SK-N-SH treated with all-trans-retinoic acid at 6 μM for 48 hours (cell line): ENCODE results near the gene LRMDA.

Experiments used
- ATAC-seq: fragments of 200-7000 bp; cut with Tn5 transposase; 3 replicates; pipeline ENCODE4 v1.9.1; 2020; ENCODE audit warnings: mild to moderate bottlenecking, moderate library complexity
- ARNTL ChIP-seq: fragments of 450-650 bp; formaldehyde crosslinking; IDR thresholded peaks from 2 replicates; pipeline ENCODE4 v1.5.0; 2020; ENCODE audit warnings: low read depth, mild to moderate bottlenecking, moderate library complexity, borderline replicate concordance
- BACH2 ChIP-seq: fragments of 250-450 bp; sonication (Bioruptor Pico); IDR thresholded peaks from 2 replicates; pipeline ENCODE4 v1.9.0; 2021; ENCODE audit warnings: mild to moderate bottlenecking, borderline replicate concordance
- CSDC2 ChIP-seq: fragments of 250-450 bp; sonication (Bioruptor Pico); IDR thresholded peaks from 2 replicates; pipeline ENCODE4 v1.5.0; 2020; ENCODE audit warnings: mild to moderate bottlenecking, moderate library complexity
- CSRNP3 ChIP-seq: fragments of 250-450 bp; sonication (Bioruptor Pico); IDR thresholded peaks from 2 replicates; pipeline ENCODE4 v1.5.1; 2021; ENCODE audit warnings: mild to moderate bottlenecking, moderate library complexity
- GLIS3 ChIP-seq: fragments of 250-450 bp; sonication (Bioruptor Pico); IDR thresholded peaks from 2 replicates; pipeline ENCODE4 v1.5.0; 2020; ENCODE audit warnings: mild to moderate bottlenecking, moderate library complexity
- PATZ1 ChIP-seq: fragments of 250-450 bp; sonication (Bioruptor Pico); IDR thresholded peaks from 2 replicates; pipeline ENCODE4 v1.8.0; 2020; ENCODE audit warnings: mild to moderate bottlenecking, moderate library complexity, borderline replicate concordance
- RARB ChIP-seq: fragments of 250-450 bp; sonication (Bioruptor Pico); IDR thresholded peaks from 2 replicates; pipeline ENCODE4 v1.8.0; 2021; ENCODE audit warnings: mild to moderate bottlenecking, moderate library complexity
- SNAI2 ChIP-seq: fragments of 250-450 bp; sonication (Bioruptor Pico); IDR thresholded peaks from 2 replicates; pipeline ENCODE4 v1.5.0; 2020; ENCODE audit warnings: mild to moderate bottlenecking, moderate library complexity
- TOX ChIP-seq: fragments of 250-450 bp; sonication (Bioruptor Pico); IDR thresholded peaks from 2 replicates; pipeline ENCODE4 v1.8.0; 2021; ENCODE audit warnings: mild to moderate bottlenecking, moderate library complexity, borderline replicate concordance
- TSHZ2 ChIP-seq: fragments of 250-450 bp; sonication (Bioruptor Pico); IDR thresholded peaks from 2 replicates; pipeline ENCODE4 v1.5.0; 2020; ENCODE audit warnings: mild to moderate bottlenecking, moderate library complexity
- ZC3H10 ChIP-seq: fragments of 250-450 bp; sonication (Bioruptor Pico); IDR thresholded peaks from 2 replicates; pipeline ENCODE4 v1.5.1; 2021; ENCODE audit warnings: mild to moderate bottlenecking, moderate library complexity
- ZFP3 ChIP-seq: fragments of 250-450 bp; sonication (Bioruptor Pico); IDR thresholded peaks from 2 replicates; pipeline ENCODE4 v1.5.0; 2020; ENCODE audit warnings: mild to moderate bottlenecking, moderate library complexity
- ZFP30 ChIP-seq: fragments of 450-650 bp; formaldehyde crosslinking; IDR thresholded peaks from 2 replicates; pipeline ENCODE4 v1.5.0; 2022; ENCODE audit warnings: mild to moderate bottlenecking, moderate library complexity
- ZNF565 ChIP-seq: fragments of 450-650 bp; formaldehyde crosslinking; conservative IDR thresholded peaks from 2 replicates; pipeline ENCODE4 v1.5.0; 2020; ENCODE audit warnings: low read depth, mild to moderate bottlenecking, moderate library complexity
- ZNF70 ChIP-seq: fragments of 450-650 bp; formaldehyde crosslinking; IDR thresholded peaks from 2 replicates; pipeline ENCODE4 v1.5.0; 2020; ENCODE audit warnings: mild to moderate bottlenecking, moderate library complexity
- ZNF8 ChIP-seq: fragments of 450-650 bp; formaldehyde crosslinking; IDR thresholded peaks from 2 replicates; pipeline ENCODE4 v1.5.0; 2020; ENCODE audit warnings: mild to moderate bottlenecking, moderate library complexity
- TF ChIP-seq, protein P1 (sequence below): fragments of 250-450 bp; sonication (Bioruptor Pico); IDR thresholded peaks from 2 replicates; pipeline ENCODE4 v1.5.1; 2020; ENCODE audit warnings: low read depth, mild to moderate bottlenecking, moderate library complexity
- TF ChIP-seq, protein P2 (sequence below): fragments of 250-450 bp; sonication (Bioruptor Pico); IDR thresholded peaks from 2 replicates; pipeline ENCODE4 v1.8.0; 2021; ENCODE audit warnings: low read depth, mild to moderate bottlenecking, moderate library complexity, borderline replicate concordance

Gene LRMDA

GRCh38 chr10:76085002-76085816, 653.8 kb downstream of the LRMDA start:
- ATAC-seq, result no peak
- TF ChIP-seq ZNF8 (CRISPR knock-in tag), result no peak
- no peak for TF ChIP-seq GLIS3 (CRISPR knock-in tag)
- TF ChIP-seq, protein P1, sequence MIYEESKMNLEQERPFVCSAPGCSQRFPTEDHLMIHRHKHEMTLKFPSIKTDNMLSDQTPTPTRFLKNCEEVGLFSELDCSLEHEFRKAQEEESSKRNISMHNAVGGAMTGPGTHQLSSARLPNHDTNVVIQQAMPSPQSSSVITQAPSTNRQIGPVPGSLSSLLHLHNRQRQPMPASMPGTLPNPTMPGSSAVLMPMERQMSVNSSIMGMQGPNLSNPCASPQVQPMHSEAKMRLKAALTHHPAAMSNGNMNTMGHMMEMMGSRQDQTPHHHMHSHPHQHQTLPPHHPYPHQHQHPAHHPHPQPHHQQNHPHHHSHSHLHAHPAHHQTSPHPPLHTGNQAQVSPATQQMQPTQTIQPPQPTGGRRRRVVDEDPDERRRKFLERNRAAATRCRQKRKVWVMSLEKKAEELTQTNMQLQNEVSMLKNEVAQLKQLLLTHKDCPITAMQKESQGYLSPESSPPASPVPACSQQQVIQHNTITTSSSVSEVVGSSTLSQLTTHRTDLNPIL (CRISPR knock-in tag), result no peak
- no peak for TF ChIP-seq SNAI2 (CRISPR knock-in tag)
- no peak for TF ChIP-seq ZNF565 (CRISPR knock-in tag)
- TF ChIP-seq ZFP3 (CRISPR knock-in tag), result no peak
- TF ChIP-seq ZNF70 (CRISPR knock-in tag), result no peak

GRCh38 chr10:76085817-76086167, 654.4 kb downstream of the LRMDA start:
- ATAC-seq, result no peak
- TF ChIP-seq TSHZ2, result no peak
- TF ChIP-seq CSDC2 (CRISPR knock-in tag), result no peak
- TF ChIP-seq BACH2 (CRISPR knock-in tag), result no peak
- TF ChIP-seq, protein P2, sequence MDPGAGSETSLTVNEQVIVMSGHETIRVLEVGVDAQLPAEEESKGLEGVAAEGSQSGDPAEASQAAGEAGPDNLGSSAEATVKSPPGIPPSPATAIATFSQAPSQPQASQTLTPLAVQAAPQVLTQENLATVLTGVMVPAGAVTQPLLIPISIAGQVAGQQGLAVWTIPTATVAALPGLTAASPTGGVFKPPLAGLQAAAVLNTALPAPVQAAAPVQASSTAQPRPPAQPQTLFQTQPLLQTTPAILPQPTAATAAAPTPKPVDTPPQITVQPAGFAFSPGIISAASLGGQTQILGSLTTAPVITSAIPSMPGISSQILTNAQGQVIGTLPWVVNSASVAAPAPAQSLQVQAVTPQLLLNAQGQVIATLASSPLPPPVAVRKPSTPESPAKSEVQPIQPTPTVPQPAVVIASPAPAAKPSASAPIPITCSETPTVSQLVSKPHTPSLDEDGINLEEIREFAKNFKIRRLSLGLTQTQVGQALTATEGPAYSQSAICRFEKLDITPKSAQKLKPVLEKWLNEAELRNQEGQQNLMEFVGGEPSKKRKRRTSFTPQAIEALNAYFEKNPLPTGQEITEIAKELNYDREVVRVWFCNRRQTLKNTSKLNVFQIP (CRISPR knock-in tag), result no peak
- no peak for TF ChIP-seq ZFP30 (CRISPR knock-in tag)
- no peak for TF ChIP-seq GLIS3 (CRISPR knock-in tag)
- TF ChIP-seq PATZ1, result no peak
- TF ChIP-seq CSRNP3 (CRISPR knock-in tag), result no peak
- TF ChIP-seq ZNF8 (CRISPR knock-in tag), result no peak
- no peak for TF ChIP-seq ARNTL
- TF ChIP-seq, protein P1 (CRISPR knock-in tag), result no peak
- no peak for TF ChIP-seq ZC3H10 (CRISPR knock-in tag)
- TF ChIP-seq ZNF565 (CRISPR knock-in tag), result no peak
- TF ChIP-seq RARB (CRISPR knock-in tag), result no peak
- no peak for TF ChIP-seq TOX

GRCh38 chr10:76086170-76086760, 654.8 kb downstream of the LRMDA start:
- ATAC-seq, result peak; percentile 67
- TF ChIP-seq, protein P1 (CRISPR knock-in tag), result no peak
- TF ChIP-seq, protein P2 (CRISPR knock-in tag), result no peak
- TF ChIP-seq CSRNP3 (CRISPR knock-in tag) (no peak), PATZ1 (no peak), ZC3H10 (CRISPR knock-in tag) (no peak)
